Measurements from ENCODE around the gene COA3.
"Not testable (repeated sequence)": the region's sequence is repeated elsewhere in the genome, so short reads cannot be mapped to it uniquely, and the experiment has no call there.

Gene COA3

GRCh38 chr17:42781639-42782165 lies 16.8 kb downstream of the COA3 start:
- DNase-seq (ENCODE audit: low spot score): no peak

- DNase-seq (ENCODE audit: low spot score): no peak
Observed at GRCh38 chr17:42780851-42781638, 17.5 kb downstream of the COA3 start.

DNA sequence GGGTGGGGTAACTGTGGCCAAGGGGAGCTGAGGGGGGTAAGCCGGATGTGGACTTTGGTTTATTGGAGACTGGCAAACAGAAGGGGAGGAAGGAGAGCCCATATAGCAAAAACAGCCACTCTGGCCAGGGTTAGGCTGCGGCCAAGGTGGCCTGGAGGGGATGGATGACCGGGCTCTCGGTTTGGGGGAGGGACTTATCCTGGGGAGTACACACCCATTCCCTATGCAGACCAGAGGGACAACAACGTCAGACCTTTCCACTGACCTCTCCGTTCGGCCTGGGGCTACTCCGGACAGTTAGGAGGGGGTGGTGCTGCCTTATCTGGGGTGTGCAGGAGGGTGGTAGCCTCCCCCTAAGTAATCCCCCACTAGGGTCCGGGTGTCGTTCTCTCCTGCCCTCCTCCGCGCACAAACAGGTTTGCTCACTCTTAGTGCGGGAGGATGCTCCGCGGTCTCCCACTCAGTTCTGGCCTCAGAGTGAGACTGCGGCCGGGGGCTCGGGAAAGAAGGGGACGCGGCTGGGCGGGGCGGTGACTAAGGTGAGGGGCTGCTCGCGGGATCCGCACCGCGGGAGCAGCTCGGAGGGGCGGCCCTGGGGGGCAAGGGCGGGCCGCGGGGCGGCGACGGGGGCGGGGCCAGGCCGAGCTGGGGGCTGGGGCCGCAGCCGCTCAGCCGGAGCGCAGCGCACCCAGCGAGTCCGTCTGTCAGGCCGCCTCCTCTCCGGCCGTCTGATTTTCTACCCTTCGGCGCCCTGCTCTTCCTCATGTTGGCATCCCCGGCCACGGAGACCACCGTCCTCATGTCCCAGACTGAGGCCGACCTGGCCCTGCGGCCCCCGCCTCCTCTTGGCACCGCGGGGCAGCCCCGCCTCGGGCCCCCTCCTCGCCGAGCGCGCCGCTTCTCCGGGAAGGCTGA lies 18.3 kb downstream of the COA3 start, which contains the start of gene WNK4:
WNK4 (plus strand) TSS at position 675 of the 915 bp plus-strand sequence; CDS start at position 764, 89 bp downstream.
- DNase-seq (ENCODE audit: low spot score): peak; percentile 87

- DNase-seq (ENCODE audit: low spot score): no peak
Observed at GRCh38 chr17:42779304-42779935, 19.1 kb downstream of the COA3 start.

- no peak for DNase-seq (ENCODE audit: low spot score)
Observed at GRCh38 chr17:42778570-42778969, 19.9 kb downstream of the COA3 start.

DNA sequence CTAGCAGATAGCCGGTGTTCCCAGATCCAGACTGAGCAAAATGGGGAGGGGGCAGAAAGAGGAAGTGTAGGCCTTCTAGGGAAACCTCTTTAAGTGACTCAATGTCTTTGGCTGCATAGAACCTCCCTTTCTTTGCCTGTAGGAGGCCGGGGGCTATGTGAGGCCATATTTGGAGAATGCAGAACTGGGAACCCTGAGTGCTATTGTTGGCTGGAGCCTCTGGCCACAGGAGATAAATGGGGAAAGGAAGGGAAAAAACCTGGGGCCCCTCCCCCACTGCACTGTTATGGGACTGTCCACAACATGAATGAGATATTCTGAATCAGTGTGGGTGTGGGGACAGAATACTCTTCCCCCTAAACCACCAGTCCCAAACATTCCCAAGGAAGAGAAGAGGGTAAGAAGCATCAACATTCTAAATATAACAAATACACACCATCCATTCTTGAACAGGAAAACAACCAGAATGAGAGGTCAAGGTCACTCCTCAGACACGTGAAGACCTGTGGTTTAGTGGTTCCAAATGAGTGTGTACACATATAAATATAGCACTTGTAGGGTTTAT lies 22.9 kb downstream of the COA3 start:
- DNase-seq (ENCODE audit: low spot score): no peak

DNA sequence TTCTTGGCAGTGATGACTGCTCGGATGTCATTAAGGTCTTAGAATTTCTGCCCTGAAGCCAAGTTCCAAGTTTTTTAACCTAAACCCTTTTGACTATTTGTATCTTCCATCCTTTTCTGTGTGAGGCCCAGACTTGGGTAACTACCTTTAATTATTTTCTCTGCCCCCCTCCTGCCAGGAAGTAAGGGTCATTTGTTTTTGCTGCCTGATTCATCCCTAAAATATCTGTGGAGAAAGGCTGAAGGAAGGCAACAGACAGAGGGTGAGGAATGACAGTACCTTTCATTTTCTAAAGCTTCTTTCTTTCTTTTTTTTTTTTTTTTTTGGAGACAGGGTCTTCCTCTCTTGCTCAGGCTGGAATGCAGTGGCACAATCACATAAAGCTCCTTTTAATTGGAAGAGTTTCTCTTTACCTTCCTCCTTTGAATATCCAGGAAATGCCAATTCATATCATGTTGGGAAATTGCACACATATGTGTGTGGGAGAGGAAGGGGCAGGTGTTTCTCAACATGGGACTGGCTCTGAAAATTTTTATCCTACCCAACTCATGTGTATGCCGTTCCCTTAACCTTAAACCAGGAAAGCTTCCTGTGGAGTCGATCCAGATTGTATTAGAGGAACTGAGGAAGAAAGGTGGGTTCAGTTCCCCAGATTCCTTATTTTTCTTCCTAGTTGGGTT lies 24.3 kb downstream of the COA3 start:
- no peak for DNase-seq (ENCODE audit: low spot score)

GRCh38 chr17:42773290-42774035 lies 25.0 kb downstream of the COA3 start, which contains the start of gene VPS25:
TSS of gene VPS25 (plus strand) at chr17:42773449. CDS start at chr17:42773476, 27 bp downstream.
- peak; percentile 74 for DNase-seq (ENCODE audit: low spot score)

DNA sequence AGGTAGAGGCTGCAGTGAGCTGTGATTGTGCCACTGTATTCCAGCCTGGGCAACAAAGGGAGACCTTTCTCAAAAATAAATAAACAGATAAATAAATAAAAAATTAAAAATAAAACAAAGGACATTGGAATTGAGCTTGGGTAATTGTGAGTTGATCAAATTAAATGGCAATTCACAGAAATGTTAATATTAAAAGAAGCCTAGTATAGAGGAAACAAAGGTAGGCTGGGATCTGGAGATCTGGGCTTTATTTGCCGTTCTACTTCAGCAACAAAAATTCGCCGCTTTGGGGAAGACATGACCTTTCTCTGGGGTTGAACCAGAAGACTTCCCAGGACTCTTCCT lies 25.6 kb downstream of the COA3 start:
- DNase-seq (ENCODE audit: low spot score): no peak

- DNase-seq (ENCODE audit: low spot score): not testable (repeated sequence)
Observed at GRCh38 chr17:42769964-42770363, 28.5 kb downstream of the COA3 start.

- not testable (repeated sequence) for DNase-seq (ENCODE audit: low spot score)
Observed at GRCh38 chr17:42768006-42768405, 30.5 kb downstream of the COA3 start.

DNA sequence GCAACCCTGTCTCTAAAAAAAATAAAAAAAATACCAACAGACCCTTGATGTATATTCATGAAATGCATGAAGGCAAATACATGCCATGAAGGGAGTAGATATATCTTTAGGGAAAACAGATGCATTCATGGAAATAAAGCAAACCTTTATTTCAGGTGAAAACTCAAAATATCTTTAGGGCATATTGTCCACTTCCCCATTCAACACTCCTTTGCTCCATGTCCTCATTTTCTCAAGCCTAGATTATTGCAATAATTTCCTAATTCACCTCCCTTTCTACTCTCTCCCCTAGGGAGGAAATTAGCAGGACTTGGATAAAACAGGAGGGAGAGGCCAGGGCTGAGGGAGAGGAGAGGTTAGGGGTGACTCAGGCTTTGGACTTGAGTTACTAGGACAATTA lies 31.0 kb downstream of the COA3 start:
- no peak for DNase-seq (ENCODE audit: low spot score)

GRCh38 chr17:42766124-42766523 lies 32.4 kb downstream of the COA3 start:
- no peak for DNase-seq (ENCODE audit: low spot score)

DNA sequence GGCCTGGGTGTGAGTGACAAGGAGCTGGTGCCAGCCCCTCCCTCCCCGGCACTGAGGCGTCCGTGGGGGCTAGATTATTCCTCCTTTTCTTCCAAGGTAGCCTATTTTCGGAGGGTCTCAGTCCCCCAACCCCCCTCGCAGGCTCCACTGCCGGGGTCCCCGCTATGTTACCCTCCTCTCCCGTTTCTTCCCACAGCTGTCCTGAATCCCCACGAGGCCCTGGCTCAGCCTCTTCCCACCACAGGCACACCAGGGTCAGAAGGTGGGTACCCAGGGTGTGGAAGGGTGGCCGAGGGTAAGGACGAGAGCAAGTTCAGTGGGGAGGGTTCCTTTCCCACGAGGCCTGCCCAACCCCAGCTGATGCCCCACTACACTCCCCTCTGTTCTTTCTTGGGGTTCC lies 36.9 kb downstream of the COA3 start:
- no peak for DNase-seq (ENCODE audit: low spot score)

GRCh38 chr17:42760652-42761581 lies 37.6 kb downstream of the COA3 start, which contains the start of gene RAMP2:
TSS of gene RAMP2 (plus strand) at chr17:42761227. CDS start at chr17:42761262, 35 bp downstream.
- DNase-seq (ENCODE audit: low spot score): no peak

DNA sequence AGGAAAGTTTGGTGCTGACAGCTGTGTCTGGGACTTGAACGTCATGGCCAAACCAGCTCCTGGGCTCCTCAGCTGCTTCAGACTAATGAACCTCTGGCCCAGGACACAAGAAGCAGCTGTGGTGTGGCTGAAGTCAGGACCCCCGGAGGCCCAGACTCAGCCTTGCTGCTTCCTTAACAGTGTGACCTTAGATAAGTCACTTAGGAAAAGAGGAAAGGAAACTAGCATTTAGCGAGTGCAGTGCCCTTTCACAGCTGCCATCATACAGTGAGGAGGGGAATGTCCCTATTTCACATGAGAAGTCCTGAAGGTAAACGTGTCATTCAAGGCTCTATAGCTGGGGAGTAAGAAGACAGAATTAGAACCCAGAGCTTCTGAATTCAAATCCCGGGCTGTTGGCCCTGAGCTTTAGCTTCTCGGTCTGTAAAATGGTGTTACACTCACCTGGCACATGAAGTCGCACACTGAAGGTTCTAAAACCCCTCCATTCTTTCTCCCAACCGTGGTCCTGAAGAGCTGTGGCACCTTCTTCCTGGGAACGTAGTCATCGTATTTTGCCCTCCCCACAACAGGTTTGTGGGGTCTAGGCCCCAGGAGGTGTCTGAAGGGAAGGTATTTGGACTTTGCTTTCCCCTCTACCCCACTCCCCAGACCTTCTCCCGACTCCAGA lies 38.4 kb downstream of the COA3 start:
- no peak for DNase-seq (ENCODE audit: low spot score)

GRCh38 chr17:42754782-42755181 lies 43.7 kb downstream of the COA3 start:
- DNase-seq (ENCODE audit: low spot score): no peak

- DNase-seq (ENCODE audit: low spot score): no peak
Observed at GRCh38 chr17:42751628-42752027, 46.9 kb downstream of the COA3 start.
